GM12865 (cell line): ENCODE measurements around the gene RIN3.

Experiments used
- DNase-seq: peaks from one replicate; pipeline ENCODE4 v3.0.0; 2010; ENCODE audit warnings: low read depth
- H3K4me3 ChIP-seq: 2 replicates; pipeline ENCODE4 v1.5.1; 2011; ENCODE audit warnings: mild to moderate bottlenecking, low read depth, low read length, control low read depth
- CTCF ChIP-seq: IDR thresholded peaks from 2 replicates; pipeline ENCODE4 v1.5.1; 2011; ENCODE audit warnings: low read length, control low read depth, low read depth, inconsistent platforms; ENCODE audit not compliant: insufficient read depth; ENCODE audit errors: missing control alignments

The RIN3 gene

DNA sequence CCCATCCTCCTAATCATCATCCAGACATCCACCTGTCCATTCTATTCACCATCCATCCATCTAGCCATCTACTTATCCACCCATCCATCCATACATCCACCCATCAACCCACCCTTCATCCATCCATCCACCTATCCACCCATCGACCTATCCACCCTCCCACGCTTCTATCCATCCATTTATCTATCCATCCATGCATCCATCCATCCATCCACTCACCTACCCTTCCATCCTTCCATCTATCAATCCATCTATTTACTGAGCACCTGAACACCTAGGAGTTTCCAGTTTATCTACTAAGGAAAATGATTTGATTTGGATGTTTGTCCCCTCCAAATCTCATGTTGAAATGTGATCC lies 7.5 kb downstream of the RIN3 start:
- no peak for TF ChIP-seq CTCF
- DNase-seq: no peak
- H3K4me3 ChIP-seq: no peak overlapping the region

DNA sequence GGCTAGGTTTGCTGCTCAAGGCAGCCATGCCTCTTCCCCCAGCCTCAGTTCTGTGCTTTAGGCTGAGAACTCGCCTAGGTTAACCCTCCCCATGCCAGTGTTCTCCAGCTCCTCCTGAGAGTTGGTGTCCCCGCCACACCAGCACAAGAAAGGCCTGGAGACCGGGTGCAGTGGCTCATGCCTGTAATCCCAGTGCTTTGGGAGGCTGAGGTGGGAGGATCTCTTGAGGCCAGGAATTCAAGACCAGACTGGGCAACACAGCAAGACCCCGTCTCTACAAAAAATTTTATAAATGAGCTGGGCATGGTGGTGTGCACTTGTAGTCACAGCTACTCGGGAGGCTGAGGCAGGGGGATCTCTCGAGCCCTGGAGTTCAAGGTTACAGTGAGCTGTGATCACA lies 10.2 kb downstream of the RIN3 start:
- TF ChIP-seq CTCF: no peak

DNA sequence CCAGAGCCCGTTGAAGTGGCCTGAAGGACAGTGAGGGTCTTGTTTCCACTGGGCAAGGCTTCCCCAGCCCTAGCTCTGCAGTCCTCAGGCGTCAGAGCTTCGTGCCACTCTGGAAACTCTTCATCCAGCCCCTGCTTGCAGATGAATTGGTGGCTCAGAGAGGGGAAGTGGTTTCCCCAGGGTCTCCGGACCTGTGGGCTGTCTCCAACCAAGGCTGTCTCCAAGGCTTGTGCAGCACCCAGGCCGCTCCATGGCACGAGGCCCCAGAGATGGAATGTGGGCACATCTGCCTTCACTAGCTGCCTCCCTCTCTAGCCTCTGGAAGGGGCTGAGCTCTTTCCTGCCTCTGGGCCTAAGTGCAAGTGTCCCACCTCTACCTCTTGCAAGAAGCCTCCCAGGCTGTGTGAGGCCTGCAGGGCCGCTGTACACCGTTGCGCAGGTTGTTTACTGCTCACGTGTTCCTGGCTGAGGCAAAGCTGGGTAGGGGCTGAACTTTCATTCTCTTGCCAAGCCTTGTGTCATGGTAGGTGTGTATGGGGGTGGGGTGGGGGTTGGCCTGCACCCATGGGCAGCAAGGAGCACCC lies 11.1 kb downstream of the RIN3 start:
- DNase-seq: no peak
- no peak overlapping the region for H3K4me3 ChIP-seq
- TF ChIP-seq CTCF: no peak

More for the DNA sequence above, 10.2 kb downstream of the RIN3 start:
- H3K4me3 ChIP-seq: no peak overlapping the region
- no peak for DNase-seq

DNA sequence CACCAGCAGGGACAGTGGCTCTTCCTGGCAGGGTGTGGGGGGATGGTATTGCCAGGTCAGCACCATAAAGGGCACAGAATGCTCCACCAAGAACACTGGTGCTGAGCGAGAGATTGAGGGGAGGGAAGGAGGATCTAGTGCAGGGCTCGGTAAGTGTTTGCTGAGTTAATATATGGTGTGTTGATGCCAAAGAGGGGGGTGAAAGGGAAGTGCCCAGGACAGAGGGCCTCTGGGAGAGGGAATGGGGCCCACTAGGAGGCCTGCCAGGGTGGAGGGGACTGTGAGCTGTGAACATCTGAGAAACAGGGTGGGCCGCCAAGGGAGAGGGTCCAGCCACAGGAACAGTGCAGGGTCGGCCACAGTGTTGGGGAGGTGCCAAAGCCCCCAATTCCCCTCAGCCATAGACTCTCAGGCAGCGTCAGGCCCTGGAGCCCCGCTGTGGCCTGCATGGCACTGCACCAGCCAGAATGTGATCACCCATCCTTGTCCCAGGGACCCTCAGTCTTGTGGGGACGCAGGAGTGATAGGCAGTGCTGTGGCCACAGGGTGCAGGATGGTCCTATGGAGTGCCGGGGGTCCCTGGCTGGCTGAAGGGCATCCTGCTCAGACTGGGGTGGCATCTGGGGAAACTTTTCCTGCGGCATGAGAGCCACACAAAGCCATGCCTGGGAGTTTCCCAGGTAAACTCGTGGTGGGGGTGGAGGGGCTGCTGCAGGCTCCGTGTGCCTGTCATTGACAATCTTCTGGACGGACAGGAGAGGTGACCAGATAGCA lies 11.9 kb downstream of the RIN3 start:
- DNase-seq: no peak
- H3K4me3 ChIP-seq: no peak overlapping the region
- no peak for TF ChIP-seq CTCF

DNA sequence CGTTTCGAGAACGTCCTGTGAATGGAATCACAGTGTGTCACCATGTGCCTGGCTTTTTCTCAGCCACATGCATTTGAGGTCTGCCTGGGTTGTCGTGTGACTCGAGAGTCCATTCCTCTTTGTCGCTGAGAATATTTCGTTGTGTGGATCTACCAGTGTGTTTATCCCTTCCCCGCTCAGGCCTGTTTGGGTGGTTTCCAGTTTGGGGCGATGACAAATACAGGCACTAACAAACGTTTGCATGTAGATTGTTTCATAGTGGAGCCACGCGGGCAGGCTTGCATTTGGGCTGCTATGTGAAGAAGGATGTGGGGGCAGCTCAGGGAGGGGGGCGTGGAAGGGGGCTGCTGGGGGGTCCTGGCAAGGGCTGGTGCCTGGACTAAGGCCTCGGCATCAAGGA lies 14.1 kb downstream of the RIN3 start:
- no peak overlapping the region for H3K4me3 ChIP-seq
- TF ChIP-seq CTCF: no peak
- DNase-seq: no peak

GRCh38 chr14:92528486-92529100 lies 15.0 kb downstream of the RIN3 start:
- DNase-seq: no peak
- H3K4me3 ChIP-seq: no peak overlapping the region
- TF ChIP-seq CTCF: no peak
